Activated T-cell treated with anti-CD3 and anti-CD28 coated beads, Interleukin-2, amount 50 U/mL, for 4 hours (primary cell): Measurements from ENCODE around the gene FPGS. TPM values are rescaled to one million over a fixed set of nuclear protein-coding genes. Genes with fewer than 3 reads are reported as not detected.
"Not testable (repeated sequence)": the region's sequence is repeated elsewhere in the genome, so short reads cannot be mapped to it uniquely, and the experiment has no call there.

ENCODE experiments used
- ATAC-seq, 2 donors: fragments of 200-7000 bp; cut with Tn5 transposase; one replicate each; pipeline ENCODE4 v1.10.0; 2021
- DNase-seq: peaks from one replicate; pipeline ENCODE4 v3.0.0-alpha.2; 2020
- H3K27me3 Mint-ChIP-seq: one replicate; pipeline ENCODE4 v1.8.0; 2021; ENCODE audit warnings: low read depth, mixed read lengths
- H3K36me3 Mint-ChIP-seq: one replicate; pipeline ENCODE4 v1.8.0; 2022; ENCODE audit warnings: mixed read lengths; ENCODE audit not compliant: insufficient read depth
- H3K4me1 Mint-ChIP-seq: one replicate; pipeline ENCODE4 v1.8.0; 2021; ENCODE audit warnings: low read depth, mixed read lengths
- H3K4me3 Mint-ChIP-seq: one replicate; pipeline ENCODE4 v1.8.0; 2021; ENCODE audit warnings: mild to moderate bottlenecking, moderate library complexity, mixed read lengths
- H3K9me3 Mint-ChIP-seq: one replicate; pipeline ENCODE4 v1.8.0; 2021; ENCODE audit warnings: mixed read lengths
- total RNA-seq, 3 donors: library from RNA; stranded (reverse); gene quantifications; one replicate each; pipeline ENCODE4 v1.2.1, GENCODE V29; 2021

FPGS gene, protein sequence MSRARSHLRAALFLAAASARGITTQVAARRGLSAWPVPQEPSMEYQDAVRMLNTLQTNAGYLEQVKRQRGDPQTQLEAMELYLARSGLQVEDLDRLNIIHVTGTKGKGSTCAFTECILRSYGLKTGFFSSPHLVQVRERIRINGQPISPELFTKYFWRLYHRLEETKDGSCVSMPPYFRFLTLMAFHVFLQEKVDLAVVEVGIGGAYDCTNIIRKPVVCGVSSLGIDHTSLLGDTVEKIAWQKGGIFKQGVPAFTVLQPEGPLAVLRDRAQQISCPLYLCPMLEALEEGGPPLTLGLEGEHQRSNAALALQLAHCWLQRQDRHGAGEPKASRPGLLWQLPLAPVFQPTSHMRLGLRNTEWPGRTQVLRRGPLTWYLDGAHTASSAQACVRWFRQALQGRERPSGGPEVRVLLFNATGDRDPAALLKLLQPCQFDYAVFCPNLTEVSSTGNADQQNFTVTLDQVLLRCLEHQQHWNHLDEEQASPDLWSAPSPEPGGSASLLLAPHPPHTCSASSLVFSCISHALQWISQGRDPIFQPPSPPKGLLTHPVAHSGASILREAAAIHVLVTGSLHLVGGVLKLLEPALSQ
- 100 to 1,000 TPM; 137 to 149 (median 141) TPM for total RNA-seq

DNA sequence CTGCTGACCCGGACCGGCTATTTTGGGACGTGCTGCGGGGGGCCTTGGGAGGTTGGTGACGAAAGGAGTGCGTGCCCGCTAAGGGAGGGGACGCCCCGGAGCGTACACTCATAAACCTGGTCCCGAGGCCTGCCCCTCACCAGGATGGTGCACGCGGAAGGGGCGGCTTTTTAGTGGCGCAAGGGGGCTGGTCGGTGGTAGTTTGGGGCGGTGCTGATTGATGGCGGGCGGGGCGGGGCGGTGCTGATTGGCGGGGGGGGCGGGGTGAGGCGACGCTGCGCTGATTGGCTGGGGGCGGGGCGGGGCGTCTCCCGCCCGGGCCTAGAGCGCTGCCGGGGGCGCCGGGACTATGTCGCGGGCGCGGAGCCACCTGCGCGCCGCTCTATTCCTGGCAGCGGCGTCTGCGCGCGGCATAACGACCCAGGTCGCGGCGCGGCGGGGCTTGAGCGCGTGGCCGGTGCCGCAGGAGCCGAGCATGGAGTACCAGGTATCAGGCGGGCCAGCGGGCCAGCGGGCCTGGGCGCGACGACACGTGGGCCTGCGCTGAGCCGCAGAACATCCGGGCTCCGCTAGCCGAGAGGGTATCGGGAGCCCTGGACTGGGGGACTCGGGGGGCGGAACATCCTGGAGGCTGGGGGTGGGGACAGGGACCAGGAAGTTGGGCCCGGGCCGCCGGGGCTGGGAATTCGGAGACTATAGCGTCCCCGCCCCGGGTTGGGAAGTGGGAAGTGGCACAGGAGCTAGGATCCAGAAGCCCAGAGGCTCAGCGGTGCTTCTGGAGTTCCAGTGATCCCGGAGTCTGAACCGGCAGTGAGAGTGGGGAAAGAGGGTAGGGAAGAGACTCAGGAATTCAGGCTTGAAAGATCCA lies at the start of gene FPGS:
Gene FPGS (plus strand): TSS at position 307 of the 868 bp plus-strand sequence. CDS start 43 bp downstream, at position 350.
- H3K4me3 Mint-ChIP-seq = peak within 1 kb of the TSS; percentile 94

DNA sequence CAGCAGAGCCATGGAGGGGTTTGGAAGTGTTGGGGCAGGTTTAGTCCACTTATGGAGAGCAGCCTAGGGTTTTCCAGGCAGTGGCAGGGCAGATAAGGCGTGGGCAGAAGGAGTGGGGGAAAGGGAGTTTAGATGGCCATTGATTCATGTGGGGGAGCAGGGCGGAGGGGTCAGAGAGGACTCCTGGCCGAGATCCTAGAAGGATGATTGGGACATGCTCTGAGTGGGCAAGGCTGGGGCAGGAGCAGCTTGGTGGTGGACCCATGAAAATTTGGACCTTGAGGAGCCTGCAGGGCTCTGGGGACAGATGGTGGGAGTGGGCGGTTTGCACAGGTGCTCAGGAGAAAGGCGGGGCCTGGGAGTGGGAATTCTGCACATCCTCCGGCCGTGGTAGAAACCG lies 49.5 kb upstream of the FPGS start:
- no peaks in the 10 kb centered on the region for H3K27me3 Mint-ChIP-seq
- peaks cover 2% of the 10 kb centered on the region for H3K4me1 Mint-ChIP-seq
- ATAC-seq = no peak
- no peak overlapping the region for H3K4me3 Mint-ChIP-seq
- peaks cover 12% of the 10 kb centered on the region for H3K36me3 Mint-ChIP-seq
- H3K9me3 Mint-ChIP-seq = no peaks in the 10 kb centered on the region
- DNase-seq = no peak

More for the DNA sequence above, at the start of gene FPGS:
- no peaks in the 10 kb centered on the region for H3K27me3 Mint-ChIP-seq
- H3K36me3 Mint-ChIP-seq = peaks cover 7% of the 10 kb centered on the region
- DNase-seq (peak; percentile 76), ATAC-seq (peak; percentile 85 to 88)
- no peaks in the 10 kb centered on the region for H3K9me3 Mint-ChIP-seq
- peaks cover 24% of the 10 kb centered on the region for H3K4me1 Mint-ChIP-seq

DNA sequence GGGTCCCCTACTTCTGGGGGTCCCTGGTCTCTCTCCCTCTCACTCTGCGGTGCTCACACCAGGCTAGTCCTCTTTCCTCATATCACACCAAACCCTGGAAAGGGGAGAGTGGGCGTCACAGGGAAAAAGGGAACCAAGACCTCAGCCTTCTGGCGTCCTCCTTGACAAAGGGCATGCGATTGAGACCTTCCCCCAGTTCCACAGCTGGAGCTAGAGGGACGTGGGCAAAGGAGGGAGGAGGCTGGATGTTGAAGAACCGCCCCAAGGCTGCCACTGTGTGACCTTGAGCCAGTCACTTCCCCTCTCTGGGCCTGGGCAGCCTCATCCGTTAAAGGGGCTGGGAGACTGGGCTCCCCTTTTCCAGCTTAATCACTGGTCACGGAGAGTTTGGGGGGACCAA lies 49.1 kb upstream of the FPGS start:
- H3K27me3 Mint-ChIP-seq = no peaks in the 10 kb centered on the region
- no peak for ATAC-seq
- H3K9me3 Mint-ChIP-seq = no peaks in the 10 kb centered on the region
- H3K4me3 Mint-ChIP-seq = no peak overlapping the region
- H3K4me1 Mint-ChIP-seq = peaks cover 4% of the 10 kb centered on the region
- H3K36me3 Mint-ChIP-seq = peaks cover 14% of the 10 kb centered on the region
- DNase-seq = no peak

DNA sequence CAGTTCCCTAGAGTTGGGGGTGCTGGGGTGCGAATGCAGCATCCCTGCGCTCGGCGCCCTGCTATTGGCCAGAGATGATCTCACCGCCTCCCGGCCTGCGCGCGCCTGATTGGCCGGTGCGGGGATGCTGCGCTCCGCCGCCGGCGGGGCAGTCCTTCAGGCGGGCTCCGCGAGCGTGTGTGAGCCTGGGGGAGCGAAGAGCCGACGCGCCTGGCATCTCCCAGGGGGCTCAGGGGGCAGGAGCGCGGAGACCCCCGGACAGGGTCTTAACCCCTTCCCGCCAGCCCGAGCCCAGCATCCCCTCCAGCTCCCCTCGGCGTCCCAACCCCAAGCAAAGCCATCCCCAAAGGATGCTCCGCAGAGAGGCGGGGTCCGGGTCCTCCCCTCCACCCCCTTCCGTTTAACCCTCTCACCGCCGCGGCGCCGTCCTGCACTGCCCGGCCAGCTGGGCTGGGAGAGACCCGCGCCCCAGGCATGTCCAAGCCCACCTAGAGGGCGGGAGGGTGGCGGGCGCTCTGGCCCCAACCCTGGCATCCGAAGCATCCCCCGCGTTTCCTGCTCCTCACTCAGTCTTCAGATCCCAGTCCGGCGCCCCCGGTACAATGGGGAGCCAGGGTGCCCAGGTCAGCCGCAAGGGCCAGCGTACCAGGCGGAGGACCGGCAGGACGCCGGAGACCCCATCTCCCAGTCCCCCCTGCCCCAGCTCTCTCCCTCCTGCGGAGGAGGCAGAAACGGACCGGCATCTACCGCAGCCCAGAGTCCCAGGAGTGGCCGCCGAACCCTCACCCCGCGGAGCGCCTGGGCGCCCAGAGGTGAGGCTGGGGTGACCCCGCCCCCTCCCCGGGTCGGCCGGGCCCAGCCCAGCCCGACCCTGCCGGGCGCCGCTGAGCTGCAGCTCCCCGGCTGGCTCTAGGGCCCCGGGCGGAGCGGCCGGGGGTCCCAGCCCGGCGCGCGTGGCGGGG lies 48.3 kb upstream of the FPGS start:
- H3K9me3 Mint-ChIP-seq = no peaks in the 10 kb centered on the region
- no peak for DNase-seq
- no peak overlapping the region for H3K4me3 Mint-ChIP-seq
- no peak for ATAC-seq
- peaks cover 19% of the 10 kb centered on the region for H3K36me3 Mint-ChIP-seq
- peaks cover 5% of the 10 kb centered on the region for H3K4me1 Mint-ChIP-seq
- H3K27me3 Mint-ChIP-seq = no peaks in the 10 kb centered on the region

DNA sequence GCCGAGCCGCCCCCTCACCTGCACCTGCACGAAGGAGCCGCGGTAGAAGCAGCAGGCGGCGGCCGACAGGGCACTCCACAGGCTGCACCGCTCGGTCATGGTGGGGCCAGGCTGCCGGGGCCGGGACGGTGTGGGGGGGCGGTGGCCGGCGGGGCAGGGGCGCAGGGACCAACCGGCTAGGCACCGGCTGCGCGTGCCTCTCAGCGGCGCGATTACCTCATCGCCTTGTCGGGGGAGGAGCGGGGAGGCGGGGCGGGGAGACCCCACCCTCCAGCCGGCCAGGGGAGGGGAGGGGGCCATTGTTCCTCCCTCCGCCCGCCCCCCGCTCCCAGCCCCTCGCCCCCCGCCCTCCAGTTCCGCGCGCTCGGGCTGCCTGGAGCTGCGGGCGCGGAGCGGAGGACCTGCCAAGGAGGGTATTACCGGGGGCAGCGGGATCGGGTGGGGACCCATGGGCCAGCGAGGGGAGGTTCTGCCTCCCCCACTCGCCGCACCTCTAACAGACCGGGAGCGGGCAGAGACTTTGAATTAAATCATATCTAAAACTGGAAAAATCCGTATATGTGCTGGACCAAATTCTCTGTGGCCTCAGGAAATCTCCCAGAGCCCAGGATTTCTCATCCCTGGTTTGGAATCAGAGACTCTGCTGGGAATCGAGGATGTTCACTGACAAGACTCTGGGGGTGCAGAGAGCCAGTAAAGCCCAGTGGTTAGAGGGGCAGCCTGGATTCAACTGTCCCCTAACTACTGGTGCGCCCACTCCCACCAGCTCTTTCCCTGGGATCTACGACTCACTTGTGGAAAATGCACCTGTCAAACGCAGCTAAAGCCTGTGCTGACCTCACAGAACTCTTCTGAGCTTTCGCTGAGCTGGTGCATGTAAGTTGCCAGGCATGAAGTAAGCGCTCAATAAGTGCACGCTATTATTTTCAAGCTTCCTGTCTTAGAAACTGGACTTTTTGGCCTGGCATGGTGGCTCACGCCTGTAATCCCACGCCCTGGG lies 47.3 kb upstream of the FPGS start:
- H3K4me3 Mint-ChIP-seq = no peak overlapping the region
- peaks cover 16% of the 10 kb centered on the region for H3K36me3 Mint-ChIP-seq
- no peaks in the 10 kb centered on the region for H3K9me3 Mint-ChIP-seq
- H3K4me1 Mint-ChIP-seq = peaks cover 5% of the 10 kb centered on the region
- no peak for ATAC-seq
- no peak for DNase-seq
- no peaks in the 10 kb centered on the region for H3K27me3 Mint-ChIP-seq

DNA sequence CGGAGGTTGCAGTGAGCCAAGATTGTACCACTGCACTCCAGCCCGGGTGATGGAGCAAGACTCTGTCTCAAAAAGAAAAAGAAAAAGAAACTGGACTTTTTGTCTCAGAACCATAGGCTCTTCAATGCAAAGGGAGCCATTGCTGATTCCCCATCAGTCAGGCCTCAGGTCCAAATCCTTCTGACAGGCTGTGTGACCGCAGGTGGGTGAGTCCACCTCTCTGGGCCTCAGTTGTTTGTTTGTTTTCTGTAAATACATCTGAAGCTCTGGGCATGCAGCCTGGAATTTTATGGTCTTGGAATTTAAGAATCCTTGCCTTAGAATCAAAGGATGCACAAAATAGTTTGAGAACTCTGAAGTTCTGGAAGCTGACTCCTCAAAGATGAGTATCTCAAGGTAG lies 46.4 kb upstream of the FPGS start:
- H3K36me3 Mint-ChIP-seq = peaks cover 12% of the 10 kb centered on the region

DNA sequence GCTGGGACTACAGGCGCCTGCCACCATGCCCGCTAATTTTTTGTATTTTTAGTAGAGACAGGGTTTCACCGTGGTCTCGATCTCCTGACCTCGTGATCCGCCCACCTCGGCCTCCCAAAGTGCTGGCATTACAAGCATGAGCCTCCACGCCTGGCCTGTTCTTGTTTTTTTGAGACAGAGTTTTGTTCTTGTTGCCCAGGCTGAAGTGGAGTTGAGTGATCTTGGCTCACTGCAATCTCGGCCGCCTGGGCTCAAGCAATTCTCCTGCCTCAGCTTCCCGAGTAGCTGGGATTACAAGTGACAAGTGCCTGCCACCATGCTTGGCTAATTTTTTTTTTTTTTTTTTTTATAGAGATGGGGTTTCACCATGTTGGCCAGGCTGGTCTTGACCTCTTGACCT lies 45.9 kb upstream of the FPGS start:
- DNase-seq, H3K9me3 Mint-ChIP-seq, H3K4me1 Mint-ChIP-seq, H3K4me3 Mint-ChIP-seq, H3K36me3 Mint-ChIP-seq, H3K27me3 Mint-ChIP-seq, ATAC-seq: not testable (repeated sequence)

More for the DNA sequence above, 46.4 kb upstream of the FPGS start:
- no peak overlapping the region for H3K4me3 Mint-ChIP-seq
- H3K4me1 Mint-ChIP-seq = peaks cover 5% of the 10 kb centered on the region
- no peaks in the 10 kb centered on the region for H3K9me3 Mint-ChIP-seq
- ATAC-seq = no peak
- H3K27me3 Mint-ChIP-seq = no peaks in the 10 kb centered on the region
- no peak for DNase-seq

DNA sequence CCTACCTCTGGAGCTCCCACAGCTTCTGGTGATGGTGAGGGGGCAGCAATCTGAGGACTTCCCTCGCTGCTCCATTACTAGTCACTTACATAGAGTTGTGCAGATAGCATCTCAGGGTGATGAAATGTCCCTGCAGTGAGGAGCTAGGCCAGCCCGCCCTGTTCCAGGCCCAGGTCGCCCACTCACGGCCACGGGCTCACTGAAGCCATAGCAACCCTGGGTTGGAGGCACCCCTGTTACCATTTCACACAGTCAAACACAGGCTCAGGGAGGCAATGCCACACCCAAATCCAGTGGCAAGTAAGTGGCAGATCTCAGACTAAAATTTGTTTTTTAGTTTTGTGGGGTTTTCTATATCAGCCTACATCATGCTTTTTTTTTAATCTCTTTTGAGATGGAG lies 43.8 kb upstream of the FPGS start:
- Mint-ChIP-seq H3K36me3 (peaks cover 7% of the 10 kb centered on the region), H3K4me3 (no peak overlapping the region), H3K4me1 (peaks cover 15% of the 10 kb centered on the region), H3K27me3 (no peaks in the 10 kb centered on the region), H3K9me3 (no peaks in the 10 kb centered on the region)
- DNase-seq = no peak
- no peak for ATAC-seq

DNA sequence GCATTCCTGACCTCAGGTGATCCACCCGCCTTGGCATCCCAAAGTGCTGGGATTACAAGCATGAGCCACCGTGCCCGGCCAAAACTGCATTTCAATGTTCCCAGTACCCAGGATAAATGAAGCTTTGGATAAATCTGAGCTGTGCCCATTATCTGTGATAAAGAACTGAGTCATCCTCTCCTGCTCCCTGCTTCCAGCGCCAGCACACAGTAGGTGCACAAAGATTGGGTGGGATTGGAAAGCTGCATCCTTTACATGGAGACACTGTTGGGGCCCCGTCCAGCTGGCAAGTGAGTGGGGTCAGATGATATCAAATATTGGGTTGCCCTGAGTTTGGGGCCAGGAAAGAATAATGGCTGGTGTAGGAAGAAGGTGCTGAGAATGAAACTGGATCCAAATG lies 41.6 kb upstream of the FPGS start:
- no peak for DNase-seq
- no peak overlapping the region for H3K4me3 Mint-ChIP-seq
- H3K9me3 Mint-ChIP-seq = no peaks in the 10 kb centered on the region
- ATAC-seq = no peak
- peaks cover 36% of the 10 kb centered on the region for H3K4me1 Mint-ChIP-seq
- no peaks in the 10 kb centered on the region for H3K27me3 Mint-ChIP-seq
- H3K36me3 Mint-ChIP-seq = peaks cover 12% of the 10 kb centered on the region

DNA sequence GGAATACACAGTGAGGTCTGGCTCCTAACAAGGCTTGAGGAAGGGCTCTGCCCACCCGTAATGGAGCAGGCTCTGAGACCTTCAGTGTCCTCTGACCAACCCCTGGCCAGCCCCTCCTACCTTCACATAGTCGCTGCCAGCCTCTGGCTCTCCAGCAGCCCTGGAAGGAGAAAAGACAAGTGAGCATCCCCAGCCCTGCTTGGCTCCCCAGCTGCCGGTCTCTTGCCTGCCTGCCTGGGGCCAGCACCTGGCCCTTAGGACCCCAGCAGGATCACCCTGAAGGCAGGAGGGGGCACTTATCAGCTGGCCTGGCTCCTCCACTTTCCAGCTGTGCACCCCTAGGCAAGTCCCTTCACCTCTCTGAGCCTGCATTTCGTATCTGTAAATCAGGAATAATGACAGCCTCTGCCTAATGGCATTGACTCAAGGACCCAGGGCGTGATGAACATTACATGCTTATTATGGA lies 41.2 kb upstream of the FPGS start:
- Mint-ChIP-seq H3K27me3 (no peaks in the 10 kb centered on the region), H3K4me1 (peaks cover 40% of the 10 kb centered on the region)

DNA sequence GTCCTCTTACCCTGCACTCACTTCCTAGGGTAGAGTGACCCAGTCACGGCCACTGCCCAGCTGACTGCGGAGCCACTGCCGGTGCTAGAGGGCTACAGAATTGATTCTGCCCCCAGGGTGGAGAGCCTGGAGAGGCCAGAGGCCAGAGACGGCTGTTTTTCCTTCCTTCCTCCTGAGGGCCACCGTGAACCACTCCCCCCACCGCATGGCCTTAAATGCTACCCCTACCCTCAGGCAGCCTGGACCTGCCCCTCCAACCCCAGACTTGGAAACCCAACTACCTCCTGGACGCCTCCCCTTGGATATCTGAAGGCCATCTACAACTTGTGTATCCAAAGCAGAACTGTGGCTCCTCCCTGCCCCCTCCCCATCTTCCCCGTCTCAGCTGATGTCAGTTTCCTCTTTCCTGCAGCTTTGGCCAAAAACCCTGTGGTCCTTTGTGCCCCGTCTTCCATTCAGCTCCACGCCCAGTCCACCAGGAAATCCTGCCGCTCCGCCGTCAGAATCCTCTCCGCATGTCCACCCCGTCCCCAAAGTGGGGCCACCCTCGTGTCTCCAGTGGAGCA lies 40.5 kb upstream of the FPGS start:
- Mint-ChIP-seq H3K4me3 (no peak overlapping the region), H3K27me3 (no peaks in the 10 kb centered on the region), H3K9me3 (no peaks in the 10 kb centered on the region), H3K36me3 (peaks cover 15% of the 10 kb centered on the region), H3K4me1 (peaks cover 45% of the 10 kb centered on the region)
- ATAC-seq (no peak), DNase-seq (no peak)

More for the DNA sequence above, 41.2 kb upstream of the FPGS start:
- peaks cover 15% of the 10 kb centered on the region for H3K36me3 Mint-ChIP-seq
- no peak overlapping the region for H3K4me3 Mint-ChIP-seq
- no peaks in the 10 kb centered on the region for H3K9me3 Mint-ChIP-seq
- DNase-seq (no peak), ATAC-seq (no peak)

DNA sequence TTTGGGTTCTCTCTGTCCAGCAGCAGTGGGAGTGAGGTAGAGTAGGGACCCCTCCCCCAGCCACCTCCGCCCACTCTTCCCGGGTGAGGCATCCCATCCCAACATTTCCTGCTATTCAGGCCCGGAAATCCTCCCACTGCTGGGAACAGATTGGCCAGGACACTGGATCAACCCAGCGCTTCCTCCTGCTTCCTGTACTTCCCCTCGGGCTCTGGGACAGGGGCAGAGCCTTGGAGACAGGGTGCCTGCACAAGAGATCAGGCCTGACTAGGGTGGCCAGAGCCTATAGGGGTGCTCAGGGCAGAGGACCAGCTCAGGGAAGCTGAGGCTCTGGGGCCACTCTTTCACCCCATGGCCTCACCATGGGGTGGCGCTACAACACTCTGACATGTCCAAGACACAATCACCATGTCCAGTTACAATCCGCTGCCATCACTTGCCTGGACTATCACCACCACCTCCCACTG lies 38.7 kb upstream of the FPGS start:
- peaks cover 12% of the 10 kb centered on the region for H3K36me3 Mint-ChIP-seq
- H3K9me3 Mint-ChIP-seq = no peaks in the 10 kb centered on the region

More for the DNA sequence above, 38.7 kb upstream of the FPGS start:
- DNase-seq (no peak), ATAC-seq (peak; percentile 49 to 56)
- Mint-ChIP-seq H3K4me3 (no peak overlapping the region), H3K27me3 (no peaks in the 10 kb centered on the region), H3K4me1 (peaks cover 61% of the 10 kb centered on the region)
